ENCODE measurements around the gene TTYH3. TPM values are rescaled to one million over a fixed set of nuclear protein-coding genes. Genes with fewer than 3 reads are reported as not detected.

Gene TTYH3
- total and polyA plus RNA-seq, 9 of the 15 experiments (the other 6 are each of a cell fraction or from before 2014, with no cell fraction given) = 0.01 to 5.5 (median 1.1) TPM

GRCh38 chr7:2610898-2611297 lies 20.9 kb upstream of the TTYH3 start:
- Histone ChIP-seq H3K36me3 (ENCODE audit: control insufficient read depth, insufficient read depth, low read length) (no peaks in the 10 kb centered on the region), H3K9me1 (ENCODE audit: control insufficient read depth, insufficient read depth, low read length) (no peaks in the 10 kb centered on the region), H3K9ac (ENCODE audit: insufficient read depth in 1 of 2, low read depth in 2 of 2, low read length in 2 of 2) (peak overlapping the region in 1 of 2 experiments; percentile 72; a peak in 1 of 4 replicates), H3K9me3 (replicated peaks; ENCODE audit: control insufficient read depth, insufficient read depth, low read depth, low read length) (no peaks in the 10 kb centered on the region), H3K4me3 (no peak overlapping the region), H3K79me2 (ENCODE audit: control insufficient read depth, insufficient read depth, low read length) (no peaks in the 10 kb centered on the region), H4K20me1 (replicated peaks; ENCODE audit: control insufficient read depth, insufficient read depth, low read length) (0 out of 2 replicates have a peak, but pooled peaks cover 6% of the 10 kb centered on the region), H3K4me1 (replicated peaks in 1 of 2; ENCODE audit: control insufficient read depth in 2 of 2, insufficient read depth in 2 of 2, low read length in 2 of 2) (peaks cover 10 to 40% of the 10 kb centered on the region in 2 experiments; a peak in 4 of 5 replicates), H2AFZ (ENCODE audit: low read depth, low read length) (no peak overlapping the region), H3K27ac (ENCODE audit: extremely low read depth, low read depth, low read length) (no peak overlapping the region), H3K4me2 (ENCODE audit: insufficient read depth, low read length) (no peak overlapping the region), H3K27me3 (ENCODE audit: control insufficient read depth in 2 of 2, insufficient read depth in 2 of 2, low read length in 2 of 2) (no peaks in the 10 kb centered on the region)
- no peak for FAIRE-seq
- WGBS (ENCODE audit: insufficient coverage, low coverage, missing lambda C conversion rate) = 69% methylated on average over 10 of the region's 14 CpGs
- no peak; the same call in 1 of the 3 replicates for ATAC-seq
- CTCF ChIA-PET (ENCODE audit: low intra/inter-chr PET ratio) = no interaction called here
- no TSS peak for BruUV-seq (replicated peaks)
- in situ Hi-C loops (cut with MboI) (no loop called here), intact Hi-C loops (cut with micrococcal nuclease) (no loop called here)
- POLR2A ChIA-PET = interaction anchor here (0.6 kb wide), 1 partner anchor 1821 kb away, joined by 3 read pairs; no protein-coding TSS in a partner anchor
- no peak for TF ChIP-seq TBP (optimal IDR thresholded peaks at IDR 0.05; ENCODE audit: low read depth, low read length)
- TF ChIP-seq KLF1 (tag; IDR thresholded peaks at IDR 0.05) = no peak
- TF ChIP-seq SMARCA5 (IDR thresholded peaks at IDR 0.05) = no peak
- TF ChIP-seq SIN3B (IDR thresholded peaks at IDR 0.05; ENCODE audit: low read depth) = no peak
- TF ChIP-seq CHD4 (IDR thresholded peaks at IDR 0.05; ENCODE audit: insufficient read depth, insufficient replicate concordance, low read depth, low read length, poor library complexity, severe bottlenecking) = no peak
- DNase-seq (ENCODE audit: extremely low read depth in 1 of 4, low spot score in 3 of 4) = no peak

- Histone ChIP-seq H3K9me3 (replicated peaks; ENCODE audit: control insufficient read depth, insufficient read depth, low read depth, low read length) (no peaks in the 10 kb centered on the region), H3K4me3 (no peak overlapping the region), H3K4me2 (ENCODE audit: insufficient read depth, low read length) (no peak overlapping the region), H3K27me3 (ENCODE audit: control insufficient read depth in 2 of 2, insufficient read depth in 2 of 2, low read length in 2 of 2) (no peaks in the 10 kb centered on the region), H4K20me1 (replicated peaks; ENCODE audit: control insufficient read depth, insufficient read depth, low read length) (0 out of 2 replicates have a peak, but pooled peaks cover 6% of the 10 kb centered on the region), H3K36me3 (ENCODE audit: control insufficient read depth, insufficient read depth, low read length) (no peaks in the 10 kb centered on the region), H3K4me1 (replicated peaks in 1 of 2; ENCODE audit: control insufficient read depth in 2 of 2, insufficient read depth in 2 of 2, low read length in 2 of 2) (peaks cover 10 to 39% of the 10 kb centered on the region in 2 experiments; a peak in 4 of 5 replicates), H3K9ac (ENCODE audit: insufficient read depth in 1 of 2, low read depth in 2 of 2, low read length in 2 of 2) (peak overlapping the region in 1 of 2 experiments; percentile 72; a peak in 2 of 4 replicates), H3K79me2 (ENCODE audit: control insufficient read depth, insufficient read depth, low read length) (no peaks in the 10 kb centered on the region), H2AFZ (ENCODE audit: low read depth, low read length) (no peak overlapping the region), H3K9me1 (ENCODE audit: control insufficient read depth, insufficient read depth, low read length) (no peaks in the 10 kb centered on the region), H3K27ac (ENCODE audit: extremely low read depth, low read depth, low read length) (no peak overlapping the region)
- DNase-seq (ENCODE audit: extremely low read depth in 1 of 4, low spot score in 3 of 4) = peak in 1 of 4 experiments; percentile 43
- in situ Hi-C loops (cut with MboI) = no loop called here
- CTCF ChIA-PET (ENCODE audit: low intra/inter-chr PET ratio) = interaction anchor here (0.6 kb wide), 1 partner anchor 57 kb away, joined by 3 read pairs; no protein-coding TSS in a partner anchor
- POLR2A ChIA-PET = interaction anchor here (0.6 to 1.0 kb wide), 3 partner anchors 17 to 1822 kb away, joined by 3 read pairs; no protein-coding TSS in a partner anchor
- no peak; the same call in 1 of the 3 replicates for ATAC-seq
- BruUV-seq (replicated peaks) = no TSS peak
- intact Hi-C loops (cut with micrococcal nuclease) = no loop called here
- no peak for FAIRE-seq
- WGBS (ENCODE audit: insufficient coverage, low coverage, missing lambda C conversion rate) = 26% methylated on average over 10 of the region's 11 CpGs
- TF ChIP-seq MYBL2 (IDR thresholded peaks at IDR 0.05; ENCODE audit: low read depth) = no peak
- no peak for TF ChIP-seq MYBL2 (CRISPR knock-in tag; IDR thresholded peaks at IDR 0.05; ENCODE audit: borderline replicate concordance)
- TF ChIP-seq MCM2 (IDR thresholded peaks at IDR 0.05; ENCODE audit: low read depth) = no peak
- TF ChIP-seq FOSL1 (tag; conservative IDR thresholded peaks at IDR 0.05) = peak; percentile 31; the same call in 1 of the 2 replicates
- TF ChIP-seq JUNB (CRISPR knock-in tag; conservative IDR thresholded peaks at IDR 0.05) = no peak
- no peak for TF ChIP-seq CTCF (IDR thresholded peaks at IDR 0.05 in 2 of 3, conservative IDR thresholded peaks at IDR 0.05 in 1 of 3; ENCODE audit: insufficient read depth in 2 of 3, low read depth in 1 of 3, low read length in 3 of 3)
- TF ChIP-seq YY1 (IDR thresholded peaks at IDR 0.05; ENCODE audit: borderline replicate concordance in 1 of 3, control insufficient read depth in 1 of 3, extremely low read depth in 1 of 3, insufficient read depth in 3 of 3, insufficient read length in 1 of 3, insufficient replicate concordance in 2 of 3, low read depth in 1 of 3, low read length in 2 of 3) = peak in 1 of 3 experiments; percentile 47
These were observed 20.4 kb upstream of the TTYH3 start for GRCh38 chr7:2611401-2611800.
